IPS-20b (cell line): Measurements from ENCODE around the gene SPRYD4.
"Not testable (repeated sequence)": the region's sequence is repeated elsewhere in the genome, so short reads cannot be mapped to it uniquely, and the experiment has no call there.

Experiments
- H3K27ac ChIP-seq: one replicate; pipeline ENCODE4 v1.5.1; 2013; ENCODE audit warnings: low read length
- H3K27me3 ChIP-seq: 2 replicates; pipeline ENCODE4 v1.6.1; 2013; ENCODE audit warnings: mild to moderate bottlenecking, low read length, inconsistent platforms; ENCODE audit not compliant: insufficient read depth
- H3K36me3 ChIP-seq: 2 replicates; pipeline ENCODE4 v1.6.1; 2013; ENCODE audit warnings: low read depth, mild to moderate bottlenecking, inconsistent platforms, low read length, moderate library complexity; ENCODE audit not compliant: insufficient read depth
- H3K4me1 ChIP-seq: 2 replicates; pipeline ENCODE4 v1.6.1; 2013; ENCODE audit warnings: mild to moderate bottlenecking, control low read depth, inconsistent platforms, low read length, moderate library complexity; ENCODE audit not compliant: insufficient read depth
- H3K4me3 ChIP-seq: 2 replicates; pipeline ENCODE4 v1.5.1; 2013; ENCODE audit warnings: mild to moderate bottlenecking, low read length, inconsistent platforms
- H3K9ac ChIP-seq: 2 replicates; pipeline ENCODE4 v1.6.1; 2013; ENCODE audit warnings: low read depth, mild to moderate bottlenecking, inconsistent platforms, low read length, moderate library complexity
- H3K9me3 ChIP-seq: 2 replicates; pipeline ENCODE4 v1.6.1; 2013; ENCODE audit warnings: mild to moderate bottlenecking, low read depth, low read length, inconsistent platforms; ENCODE audit not compliant: insufficient read depth

SPRYD4 gene

GRCh38 chr12:56499452-56499851 is 31.1 kb downstream of the SPRYD4 start:
- not testable (repeated sequence) for H3K27ac ChIP-seq, H3K9ac ChIP-seq, H3K4me3 ChIP-seq, H3K36me3 ChIP-seq, H3K4me1 ChIP-seq, H3K9me3 ChIP-seq
- H3K27me3 ChIP-seq, result peaks cover 19% of the 10 kb centered on the region

- H3K36me3 ChIP-seq, H3K4me1 ChIP-seq, H3K4me3 ChIP-seq, H3K27ac ChIP-seq, H3K9ac ChIP-seq, H3K9me3 ChIP-seq: not testable (repeated sequence)
- H3K27me3 ChIP-seq, result peaks cover 19% of the 10 kb centered on the region
Observed at GRCh38 chr12:56499879-56500278, 31.5 kb downstream of the SPRYD4 start.

DNA sequence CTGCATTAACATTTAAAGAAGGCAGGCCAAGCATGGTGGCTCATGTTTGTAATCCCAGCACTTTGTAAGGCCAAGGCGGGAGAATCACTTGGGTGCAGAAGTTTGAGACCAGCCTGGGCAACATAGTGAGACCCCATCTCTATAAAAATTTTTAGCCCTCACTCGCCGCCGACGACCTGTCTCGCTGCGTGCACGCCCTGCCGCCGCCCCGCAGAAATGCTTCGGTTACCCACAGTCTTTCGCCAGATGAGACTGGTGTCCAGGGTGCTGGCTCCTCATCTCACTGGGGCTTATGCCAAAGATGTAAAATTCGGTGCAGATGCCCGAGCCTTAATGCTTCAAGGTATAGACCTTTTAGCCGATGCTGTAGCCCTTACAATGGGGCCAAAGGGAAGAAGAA is 42.4 kb downstream of the SPRYD4 start:
- Histone ChIP-seq H3K27ac (no peak overlapping the region), H3K4me1 (no peaks in the 10 kb centered on the region), H3K9ac (no peak overlapping the region), H3K9me3 (no peaks in the 10 kb centered on the region), H3K27me3 (no peaks in the 10 kb centered on the region), H3K36me3 (no peaks in the 10 kb centered on the region), H3K4me3 (no peak overlapping the region)

GRCh38 chr12:56514014-56514318 is 45.6 kb downstream of the SPRYD4 start:
- not testable (repeated sequence) for H3K9ac ChIP-seq, H3K4me3 ChIP-seq, H3K27ac ChIP-seq, H3K36me3 ChIP-seq, H3K9me3 ChIP-seq, H3K27me3 ChIP-seq, H3K4me1 ChIP-seq

GRCh38 chr12:56517854-56518253 is 49.5 kb downstream of the SPRYD4 start:
- Histone ChIP-seq H3K4me1 (no peaks in the 10 kb centered on the region; the same call in 1 of the 2 replicates), H3K27ac (no peak overlapping the region), H3K4me3 (no peak overlapping the region), H3K36me3 (no peaks in the 10 kb centered on the region), H3K9ac (no peak overlapping the region), H3K27me3 (no peaks in the 10 kb centered on the region; the same call in 1 of the 2 replicates), H3K9me3 (no peaks in the 10 kb centered on the region)

DNA sequence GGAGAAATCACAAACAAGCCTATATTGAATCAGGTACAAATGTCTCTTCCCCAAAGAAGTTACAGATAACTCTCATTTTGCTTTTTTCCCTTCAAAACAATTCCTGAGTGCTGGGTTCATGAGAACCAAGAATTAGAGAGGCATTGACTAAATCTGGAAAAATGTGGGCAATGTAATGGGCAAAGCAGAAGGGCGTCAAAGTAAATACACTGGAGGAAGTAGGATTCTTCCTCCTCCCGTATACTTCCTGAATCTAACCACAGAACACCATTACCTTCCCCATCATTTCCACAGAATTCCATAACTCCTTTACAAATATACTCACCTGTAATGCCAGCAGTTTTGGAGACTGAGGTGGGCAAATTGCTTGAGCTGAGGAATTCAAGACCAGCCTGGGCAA is 50.2 kb downstream of the SPRYD4 start:
- Histone ChIP-seq H3K27me3 (no peaks in the 10 kb centered on the region; the same call in 1 of the 2 replicates), H3K36me3 (no peaks in the 10 kb centered on the region), H3K4me3 (no peak overlapping the region), H3K4me1 (no peaks in the 10 kb centered on the region; the same call in 1 of the 2 replicates), H3K27ac (no peak overlapping the region), H3K9me3 (no peaks in the 10 kb centered on the region), H3K9ac (no peak overlapping the region)

GRCh38 chr12:56520048-56520447 is 51.7 kb downstream of the SPRYD4 start:
- H3K4me1 ChIP-seq, result no peaks in the 10 kb centered on the region; the same call in 1 of the 2 replicates
- no peak overlapping the region for H3K4me3 ChIP-seq
- no peaks in the 10 kb centered on the region for H3K9me3 ChIP-seq
- H3K9ac ChIP-seq, result no peak overlapping the region
- H3K27ac ChIP-seq, result no peak overlapping the region
- no peaks in the 10 kb centered on the region for H3K36me3 ChIP-seq
- H3K27me3 ChIP-seq, result no peaks in the 10 kb centered on the region; the same call in 1 of the 2 replicates

GRCh38 chr12:56520506-56520905 is 52.1 kb downstream of the SPRYD4 start:
- Histone ChIP-seq H3K27ac (no peak overlapping the region), H3K27me3 (no peaks in the 10 kb centered on the region; the same call in 1 of the 2 replicates), H3K9ac (no peak overlapping the region), H3K4me3 (no peak overlapping the region), H3K9me3 (no peaks in the 10 kb centered on the region), H3K4me1 (no peaks in the 10 kb centered on the region; the same call in 1 of the 2 replicates), H3K36me3 (no peaks in the 10 kb centered on the region)

DNA sequence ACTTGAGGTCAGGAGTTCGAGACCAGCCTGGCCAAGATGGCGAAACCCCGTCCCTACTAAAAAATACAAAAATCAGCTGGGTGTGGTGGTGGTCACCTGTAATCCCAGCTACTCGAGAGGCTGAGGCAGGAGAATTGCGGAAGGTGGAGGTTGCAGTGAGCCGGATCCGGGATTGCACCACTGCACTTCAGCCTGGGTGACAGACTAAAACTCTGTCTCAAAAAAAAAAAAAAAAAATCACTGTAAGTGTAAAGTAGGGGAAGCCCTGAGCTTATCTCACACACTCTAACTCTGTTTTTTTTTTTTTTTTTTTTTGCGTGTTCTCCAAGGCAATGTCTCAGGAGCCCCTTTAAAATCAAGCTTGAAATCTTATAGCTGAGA is 52.8 kb downstream of the SPRYD4 start:
- peak overlapping the region; percentile 45; the same call in 1 of the 2 replicates for H3K9ac ChIP-seq
- no peaks in the 10 kb centered on the region for H3K9me3 ChIP-seq
- no peaks in the 10 kb centered on the region for H3K36me3 ChIP-seq
- no peak overlapping the region for H3K27ac ChIP-seq
- H3K4me3 ChIP-seq, result peak overlapping the region; percentile 82; the same call in 1 of the 2 replicates
- H3K4me1 ChIP-seq, result no peaks in the 10 kb centered on the region; the same call in 1 of the 2 replicates
- H3K27me3 ChIP-seq, result no peaks in the 10 kb centered on the region; the same call in 1 of the 2 replicates

- Histone ChIP-seq H3K27ac (peak within 1 kb of the TSS; percentile 4), H3K27me3 (no peaks in the 10 kb centered on the region; the same call in 1 of the 2 replicates), H3K4me3 (peak within 1 kb of the TSS; percentile 82), H3K9me3 (no peaks in the 10 kb centered on the region), H3K9ac (peak within 1 kb of the TSS; percentile 80), H3K36me3 (no peaks in the 10 kb centered on the region), H3K4me1 (peaks cover 5% of the 10 kb centered on the region; the same call in 1 of the 2 replicates)
Observed at GRCh38 chr12:56521590-56522371, 53.4 kb downstream of the SPRYD4 start, which contains the start of gene RBMS2. TSS of gene RBMS2 (plus strand) at chr12:56521820. CDS start at chr12:56522024, 204 bp downstream.

GRCh38 chr12:56522411-56523193 is 54.2 kb downstream of the SPRYD4 start:
- H3K27ac ChIP-seq, result peak overlapping the region; percentile 4
- H3K36me3 ChIP-seq, result no peaks in the 10 kb centered on the region
- H3K9me3 ChIP-seq, result no peaks in the 10 kb centered on the region
- H3K4me3 ChIP-seq, result peak overlapping the region; percentile 82
- peak overlapping the region; percentile 80 for H3K9ac ChIP-seq
- peaks cover 9% of the 10 kb centered on the region for H3K4me1 ChIP-seq
- no peaks in the 10 kb centered on the region; the same call in 1 of the 2 replicates for H3K27me3 ChIP-seq

- no peaks in the 10 kb centered on the region for H3K9me3 ChIP-seq
- no peaks in the 10 kb centered on the region for H3K27me3 ChIP-seq
- H3K4me1 ChIP-seq, result peaks cover 11% of the 10 kb centered on the region
- H3K36me3 ChIP-seq, result no peaks in the 10 kb centered on the region
- no peak overlapping the region for H3K27ac ChIP-seq
- H3K9ac ChIP-seq, result no peak overlapping the region
- no peak overlapping the region for H3K4me3 ChIP-seq
Observed at GRCh38 chr12:56528846-56529245, 60.5 kb downstream of the SPRYD4 start.
